HG03342 (cell line): ENCODE data around the gene FCRL6.

Source experiments
- ATAC-seq: cut with Tn5 transposase; IDR thresholded peaks from one replicate; pipeline ENCODE4 v1.9.1; 2021; ENCODE audit warnings: mild to moderate bottlenecking, moderate library complexity; ENCODE audit not compliant: unreplicated experiment

FCRL6 gene, protein sequence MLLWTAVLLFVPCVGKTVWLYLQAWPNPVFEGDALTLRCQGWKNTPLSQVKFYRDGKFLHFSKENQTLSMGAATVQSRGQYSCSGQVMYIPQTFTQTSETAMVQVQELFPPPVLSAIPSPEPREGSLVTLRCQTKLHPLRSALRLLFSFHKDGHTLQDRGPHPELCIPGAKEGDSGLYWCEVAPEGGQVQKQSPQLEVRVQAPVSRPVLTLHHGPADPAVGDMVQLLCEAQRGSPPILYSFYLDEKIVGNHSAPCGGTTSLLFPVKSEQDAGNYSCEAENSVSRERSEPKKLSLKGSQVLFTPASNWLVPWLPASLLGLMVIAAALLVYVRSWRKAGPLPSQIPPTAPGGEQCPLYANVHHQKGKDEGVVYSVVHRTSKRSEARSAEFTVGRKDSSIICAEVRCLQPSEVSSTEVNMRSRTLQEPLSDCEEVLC

GRCh38 chr1:159802111-159802510 lies at the start of gene FCRL6:
FCRL6 (plus strand) TSS chr1:159802360; CDS start chr1:159802425, 65 bp downstream.
- ATAC-seq: no peak

- no peak for ATAC-seq
Measured at GRCh38 chr1:159753386-159753785, 48.8 kb upstream of the FCRL6 start.

DNA sequence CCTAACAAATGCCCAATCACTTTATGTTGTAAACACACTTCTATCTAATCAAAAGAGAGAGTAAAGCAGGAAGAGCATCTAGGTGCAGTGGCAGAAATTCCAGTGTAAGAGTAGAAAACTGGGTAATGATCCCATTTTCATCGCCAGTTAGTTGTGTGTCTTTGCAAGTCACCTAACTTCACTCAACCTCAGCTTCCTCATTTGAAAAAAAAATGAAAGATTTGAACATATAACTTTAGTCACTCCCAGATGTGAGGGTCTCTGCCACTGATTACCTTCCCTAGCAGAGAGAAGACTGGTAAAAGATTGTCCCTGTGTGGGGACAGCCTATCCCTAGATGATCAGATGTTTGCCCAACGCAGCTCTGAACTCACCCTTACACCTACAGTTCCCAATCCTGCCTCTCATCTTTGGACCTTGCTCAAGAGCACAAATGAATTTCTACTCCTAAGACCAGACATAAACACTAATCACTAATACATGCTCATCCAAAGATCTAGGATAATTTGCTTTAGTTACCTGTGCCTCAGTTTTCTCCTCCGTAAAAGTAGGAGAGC lies 46.6 kb upstream of the FCRL6 start:
- ATAC-seq: no peak

DNA sequence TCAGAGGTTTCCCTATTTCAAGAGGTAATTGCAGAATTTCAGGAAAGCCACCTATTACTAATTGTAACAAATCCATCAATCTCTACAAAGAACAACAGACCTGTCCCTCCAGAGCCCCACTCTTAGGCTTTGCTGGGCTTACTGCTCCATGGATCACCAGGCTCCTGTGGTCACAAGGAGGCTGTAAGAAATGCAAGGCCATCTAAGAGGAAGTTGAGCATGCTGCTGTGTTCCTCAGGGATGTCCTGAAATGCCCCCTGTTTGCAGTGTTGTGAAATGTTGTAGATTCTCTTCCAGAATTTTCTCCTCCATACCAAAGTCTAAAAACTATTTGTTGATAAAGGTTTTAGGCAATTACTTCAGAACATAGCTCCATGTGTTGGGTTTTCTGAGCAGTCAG lies 45.8 kb upstream of the FCRL6 start:
- ATAC-seq: no peak

- ATAC-seq: no peak
Measured at GRCh38 chr1:159763686-159764085, 38.5 kb upstream of the FCRL6 start.

DNA sequence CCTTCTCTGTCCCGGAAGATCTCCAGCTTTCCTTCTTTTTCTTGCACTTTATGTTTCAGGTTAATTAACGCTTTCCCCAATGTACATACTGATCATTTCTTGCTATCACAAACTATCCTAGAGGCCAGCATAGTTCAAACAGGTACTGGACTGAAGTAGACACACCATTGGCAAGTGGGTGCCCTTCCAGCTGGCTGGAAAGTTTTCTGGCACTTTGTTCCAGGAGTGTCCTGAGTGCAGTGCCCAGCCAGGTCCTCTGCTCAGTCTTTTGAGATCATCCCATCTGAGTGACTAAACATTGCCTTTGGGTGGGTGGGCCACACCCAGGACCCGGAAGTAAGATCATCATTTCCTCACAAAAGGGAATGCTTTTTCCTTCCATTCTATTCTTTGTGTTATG lies 36.4 kb upstream of the FCRL6 start:
- no peak for ATAC-seq

DNA sequence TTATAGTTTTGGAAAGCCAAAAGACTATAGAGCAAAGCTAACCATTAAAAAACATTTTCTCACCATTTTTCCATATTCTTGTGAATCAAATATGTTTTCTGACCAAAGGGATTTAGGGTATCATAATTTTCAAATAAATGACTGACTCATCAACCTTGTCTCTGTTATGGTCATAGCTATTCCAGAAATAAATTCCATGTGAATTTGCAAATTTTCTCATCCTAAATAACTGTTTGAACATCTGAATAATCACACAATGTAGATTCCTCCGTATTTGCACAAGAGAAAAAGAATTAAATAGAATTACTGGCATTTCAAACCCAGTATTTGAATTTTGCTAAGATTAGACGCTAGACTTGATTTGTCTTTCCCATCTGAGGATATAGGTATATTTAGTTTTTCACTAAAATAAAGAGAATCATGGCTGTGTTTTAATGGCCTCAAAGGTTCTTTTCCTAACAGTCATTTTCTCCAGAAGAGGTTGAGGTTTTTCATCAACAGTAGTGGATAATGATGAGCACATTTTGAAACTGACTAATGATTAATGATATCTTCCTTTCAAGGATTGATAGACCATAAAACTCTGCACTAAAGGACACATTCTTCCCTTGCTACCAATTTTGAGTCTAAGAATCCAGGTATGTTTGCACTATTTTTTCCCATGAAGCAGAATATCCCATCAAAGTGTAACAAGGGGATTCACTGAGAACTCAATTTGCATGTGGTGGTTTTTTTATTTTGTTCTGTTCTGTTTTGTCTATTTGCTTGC lies 30.8 kb upstream of the FCRL6 start:
- ATAC-seq: no peak

DNA sequence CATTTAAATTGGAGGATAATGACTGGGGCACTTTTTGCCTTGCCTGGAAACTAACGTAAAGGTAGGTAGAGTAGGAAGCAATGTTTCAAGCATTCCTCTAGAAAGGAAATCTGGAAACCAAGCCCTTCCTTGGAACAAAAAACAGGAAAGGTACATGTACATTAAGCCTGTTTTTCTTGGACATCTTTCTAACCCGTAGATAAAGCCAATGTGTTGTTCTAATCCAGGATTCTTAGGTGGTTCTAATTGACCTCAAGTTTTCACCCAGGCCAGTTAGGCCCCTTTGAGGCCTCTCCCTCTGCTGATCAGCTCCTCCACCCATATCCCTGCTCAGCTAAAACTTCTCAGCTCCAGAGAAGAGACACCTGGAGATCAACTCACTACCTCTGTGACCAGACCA lies 27.7 kb upstream of the FCRL6 start:
- ATAC-seq: no peak

GRCh38 chr1:159775716-159776115 lies 26.4 kb upstream of the FCRL6 start:
- no peak for ATAC-seq

GRCh38 chr1:159778266-159778665 lies 23.9 kb upstream of the FCRL6 start:
- ATAC-seq: no peak

GRCh38 chr1:159779403-159779851 lies 22.7 kb upstream of the FCRL6 start:
- ATAC-seq: no peak

DNA sequence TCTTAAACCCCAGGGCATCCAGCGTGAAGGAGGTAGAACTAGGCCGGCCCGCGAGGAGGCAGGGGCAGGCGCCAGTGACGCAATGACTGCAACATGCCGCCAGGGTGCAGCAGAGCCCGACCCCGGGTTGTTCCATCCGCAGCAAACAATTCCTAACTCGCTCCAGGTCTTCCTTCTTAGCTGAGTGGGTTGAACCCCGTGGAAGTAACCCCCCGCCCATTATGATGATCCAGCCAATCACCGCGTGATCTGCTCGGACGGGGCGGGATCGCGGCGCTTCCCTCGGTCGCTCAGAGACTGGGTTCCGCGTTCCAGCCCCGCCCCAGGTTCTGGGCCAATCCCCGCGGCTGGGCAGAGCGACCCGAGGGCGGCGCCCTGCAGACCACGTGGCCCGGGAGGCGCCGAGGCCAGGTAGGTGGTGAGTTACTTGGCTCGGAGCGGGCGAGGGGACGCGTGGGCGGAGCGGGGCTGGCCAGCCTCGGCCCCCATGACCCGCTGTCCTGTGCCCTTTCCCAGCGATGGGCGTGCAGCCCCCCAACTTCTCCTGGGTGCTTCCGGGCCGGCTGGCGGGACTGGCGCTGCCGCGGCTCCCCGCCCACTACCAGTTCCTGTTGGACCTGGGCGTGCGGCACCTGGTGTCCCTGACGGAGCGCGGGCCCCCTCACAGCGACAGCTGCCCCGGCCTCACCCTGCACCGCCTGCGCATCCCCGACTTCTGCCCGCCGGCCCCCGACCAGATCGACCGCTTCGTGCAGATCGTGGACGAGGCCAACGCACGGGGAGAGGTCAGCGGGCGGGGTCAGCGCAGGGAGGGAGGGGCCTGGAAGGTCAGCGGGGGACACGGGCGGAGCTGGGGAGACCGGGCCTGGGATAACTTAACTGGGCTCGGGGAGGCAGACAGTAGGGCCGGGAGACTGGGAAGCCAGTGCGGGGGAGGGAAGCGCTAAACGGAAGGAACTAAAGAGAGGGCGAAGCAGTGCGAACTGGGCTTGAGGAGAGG lies 21.3 kb upstream of the FCRL6 start, which contains the start of gene DUSP23:
Gene DUSP23 (plus strand): TSS at position 380 of the 1,000 bp plus-strand sequence. CDS start 139 bp downstream, at position 519.
- peak; percentile 99 for ATAC-seq

- no peak for ATAC-seq
Measured at GRCh38 chr1:159781992-159782391, 20.2 kb upstream of the FCRL6 start.

DNA sequence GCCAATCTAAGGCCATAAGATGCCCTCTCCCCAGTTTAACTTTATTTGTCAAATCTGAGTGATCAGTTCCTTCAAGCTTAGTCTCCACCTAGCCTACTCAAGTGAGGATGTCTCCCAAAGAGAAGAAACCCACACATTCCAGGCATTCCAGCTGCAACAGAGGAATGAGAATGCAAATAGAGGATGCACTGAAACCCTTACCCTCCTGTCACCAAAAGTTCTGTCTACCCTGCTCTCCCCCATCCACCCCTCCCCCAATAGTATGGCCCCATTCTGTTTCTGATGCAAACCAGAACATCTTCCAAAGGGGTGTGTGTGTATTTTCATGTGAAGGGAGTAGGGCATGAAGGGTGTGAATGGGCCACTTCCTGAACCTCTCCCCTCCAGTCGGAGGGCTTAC lies 18.4 kb upstream of the FCRL6 start:
- no peak for ATAC-seq

- no peak for ATAC-seq
Measured at GRCh38 chr1:159786465-159786864, 15.7 kb upstream of the FCRL6 start.

DNA sequence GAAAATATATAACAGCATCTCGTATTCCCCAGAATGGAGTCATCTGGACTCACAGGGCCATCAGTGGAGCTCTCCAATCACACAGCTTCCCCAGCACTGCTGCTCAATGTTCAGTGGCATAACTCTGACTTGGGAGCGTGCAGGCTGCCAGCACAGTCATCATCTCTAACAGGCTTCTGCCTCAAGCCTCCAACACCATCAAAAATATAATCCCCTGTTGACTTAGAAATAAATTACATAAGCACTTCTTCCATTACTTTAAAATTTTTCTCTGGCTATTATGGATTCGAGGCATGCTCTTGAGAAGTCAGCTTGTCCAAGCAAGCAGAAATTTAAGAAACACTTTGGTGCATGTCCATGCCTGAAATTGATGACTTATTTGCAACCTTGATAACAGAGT lies 15.2 kb upstream of the FCRL6 start:
- no peak for ATAC-seq

- ATAC-seq: no peak
Measured at GRCh38 chr1:159790237-159790917, 11.8 kb upstream of the FCRL6 start.

DNA sequence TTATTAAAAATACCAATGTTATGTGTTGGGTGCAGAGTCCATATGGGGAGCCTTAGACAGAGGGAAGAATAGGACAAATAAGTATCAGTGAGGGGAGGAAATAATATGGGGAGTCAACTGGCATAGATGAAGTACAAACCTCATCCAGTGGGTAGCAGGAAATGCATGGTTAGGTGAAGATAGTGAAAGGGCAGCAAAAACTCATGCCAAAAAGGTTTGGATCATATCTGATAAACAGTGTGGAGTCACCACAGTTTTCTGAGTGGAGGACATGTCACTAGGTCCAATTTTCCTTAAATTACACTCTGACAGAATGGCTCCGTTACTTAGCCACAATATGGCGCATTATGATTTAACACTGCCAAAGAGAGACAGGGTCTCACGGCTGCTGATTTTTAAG lies 11.1 kb upstream of the FCRL6 start:
- no peak for ATAC-seq

GRCh38 chr1:159791461-159791860 lies 10.7 kb upstream of the FCRL6 start:
- ATAC-seq: no peak

- ATAC-seq: no peak
Measured at GRCh38 chr1:159795534-159795933, 6.6 kb upstream of the FCRL6 start.
